GM12892 (cell line): ENCODE data around the gene ABCA7.
A peak's percentile ranks its signal among the peaks of the same experiment; 100 is the strongest.

Source experiments
- DNase-seq: peaks from one replicate; pipeline ENCODE4 v3.0.0; 2011; ENCODE audit not compliant: insufficient read length
- FAIRE-seq: peaks from 2 replicates; lab custom pipeline; 2011; peaks lifted over from hg19 to GRCh38; lab: Jason Lieb, UNC
- POLR2A ChIP-seq: IDR thresholded peaks from 2 replicates; pipeline ENCODE4 v1.6.1; 2011; ENCODE audit warnings: low read depth, low read length, control low read depth
- POLR2AphosphoS5 ChIP-seq: IDR thresholded peaks from 2 replicates; pipeline ENCODE4 v1.6.1; 2011; ENCODE audit warnings: low read depth, low read length, control low read depth
- TAF1 ChIP-seq: IDR thresholded peaks from 2 replicates; pipeline ENCODE4 v1.6.1; 2011; ENCODE audit warnings: low read depth, mild to moderate bottlenecking, control low read depth, low read length, borderline replicate concordance

ABCA7 gene

GRCh38 chr19:1085053-1085658 is 45.2 kb downstream of the ABCA7 start:
- TF ChIP-seq POLR2A (no peak; the same call in 1 of the 2 replicates), POLR2AphosphoS5 (peak; percentile 63)

GRCh38 chr19:1085676-1086442 is 46.0 kb downstream of the ABCA7 start:
- DNase-seq (no peak), FAIRE-seq (no peak)
- TF ChIP-seq POLR2AphosphoS5 (no peak; the same call in 1 of the 2 replicates), TAF1 (no peak), POLR2A (peak; percentile 70; the same call in 1 of the 2 replicates)

More at GRCh38 chr19:1085053-1085658, 45.2 kb downstream of the ABCA7 start:
- no peak for FAIRE-seq
- no peak for DNase-seq

- FAIRE-seq = no peak
- no peak for DNase-seq
- TF ChIP-seq TAF1 = no peak
Observed at GRCh38 chr19:1086613-1087012, 46.7 kb downstream of the ABCA7 start.

GRCh38 chr19:1087813-1088415 is 48.0 kb downstream of the ABCA7 start:
- DNase-seq (no peak), FAIRE-seq (peak; percentile 86)
- TF ChIP-seq POLR2A = peak; percentile 72
- TF ChIP-seq POLR2AphosphoS5 = peak; percentile 81
- no peak for TF ChIP-seq TAF1

GRCh38 chr19:1088416-1089010 is 48.6 kb downstream of the ABCA7 start:
- no peak for TF ChIP-seq TAF1
- peak; percentile 52 for TF ChIP-seq POLR2AphosphoS5
- FAIRE-seq (no peak), DNase-seq (no peak)

GRCh38 chr19:1089126-1089771 is 49.3 kb downstream of the ABCA7 start:
- FAIRE-seq (no peak), DNase-seq (no peak)
- TF ChIP-seq POLR2AphosphoS5 = no peak; the same call in 1 of the 2 replicates
- TF ChIP-seq TAF1 = no peak
- no peak for TF ChIP-seq POLR2A

GRCh38 chr19:1089891-1090290 is 50.0 kb downstream of the ABCA7 start:
- FAIRE-seq (no peak), DNase-seq (no peak)
- no peak for TF ChIP-seq TAF1
- 0 out of 2 replicates have a peak, but pooled peaks have one; percentile 22 for TF ChIP-seq POLR2AphosphoS5
- no peak for TF ChIP-seq POLR2A

GRCh38 chr19:1090731-1091543 is 51.0 kb downstream of the ABCA7 start:
- no peak for TF ChIP-seq POLR2AphosphoS5
- TF ChIP-seq POLR2A = no peak
- TF ChIP-seq TAF1 = no peak
- DNase-seq = no peak
- FAIRE-seq = no peak

- TF ChIP-seq POLR2AphosphoS5 (no peak), TAF1 (no peak), POLR2A (no peak)
- DNase-seq (no peak), FAIRE-seq (no peak)
Observed at GRCh38 chr19:1091544-1092175, 51.8 kb downstream of the ABCA7 start.

GRCh38 chr19:1093330-1093729 is 53.4 kb downstream of the ABCA7 start:
- no peak for FAIRE-seq
- TF ChIP-seq TAF1 = no peak
- no peak for TF ChIP-seq POLR2A
- no peak for TF ChIP-seq POLR2AphosphoS5
- DNase-seq = no peak
